HG03097 (cell line): Measurements from ENCODE around the gene USF1.
"Not testable (repeated sequence)": the region's sequence is repeated elsewhere in the genome, so short reads cannot be mapped to it uniquely, and the experiment has no call there.

Source experiments
- ATAC-seq: cut with Tn5 transposase; IDR thresholded peaks from one replicate; pipeline ENCODE4 v1.9.1; 2021; ENCODE audit not compliant: unreplicated experiment, low FRiP score

The USF1 gene

DNA sequence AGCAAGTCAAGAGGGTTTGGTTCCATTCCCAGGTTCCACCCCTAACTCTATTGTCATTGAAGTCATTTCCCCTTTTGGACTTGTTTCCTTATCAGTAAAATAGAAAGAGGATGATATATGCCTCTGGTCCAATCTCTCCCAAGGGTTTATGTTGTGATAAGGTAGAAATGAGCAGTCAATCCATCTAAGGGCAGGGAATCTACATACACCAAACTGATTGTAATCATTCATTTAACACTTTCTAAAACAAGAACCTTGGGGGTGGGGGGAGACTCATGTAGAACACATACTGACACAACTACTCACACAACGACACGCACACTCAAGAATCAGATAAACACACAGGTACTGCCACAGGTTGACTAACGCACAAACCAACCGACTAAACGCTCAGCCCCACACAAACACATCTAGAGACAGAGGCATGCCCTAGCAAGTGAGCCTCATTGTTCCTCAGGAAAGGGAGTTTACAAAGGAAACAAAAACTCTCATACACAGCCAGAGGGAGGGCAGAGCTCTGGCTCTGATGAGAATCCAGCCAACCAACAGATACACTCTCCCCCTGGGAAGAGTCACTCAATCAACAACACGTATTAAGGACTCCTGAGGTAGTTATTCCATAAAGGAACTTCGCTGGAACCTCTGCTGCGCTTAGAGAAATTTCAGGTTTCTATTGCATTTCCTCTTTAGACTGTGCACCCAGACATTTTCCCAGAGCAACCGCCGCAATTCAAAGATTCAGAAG, 25.9 kb downstream of the USF1 start:
- no peak for ATAC-seq

DNA sequence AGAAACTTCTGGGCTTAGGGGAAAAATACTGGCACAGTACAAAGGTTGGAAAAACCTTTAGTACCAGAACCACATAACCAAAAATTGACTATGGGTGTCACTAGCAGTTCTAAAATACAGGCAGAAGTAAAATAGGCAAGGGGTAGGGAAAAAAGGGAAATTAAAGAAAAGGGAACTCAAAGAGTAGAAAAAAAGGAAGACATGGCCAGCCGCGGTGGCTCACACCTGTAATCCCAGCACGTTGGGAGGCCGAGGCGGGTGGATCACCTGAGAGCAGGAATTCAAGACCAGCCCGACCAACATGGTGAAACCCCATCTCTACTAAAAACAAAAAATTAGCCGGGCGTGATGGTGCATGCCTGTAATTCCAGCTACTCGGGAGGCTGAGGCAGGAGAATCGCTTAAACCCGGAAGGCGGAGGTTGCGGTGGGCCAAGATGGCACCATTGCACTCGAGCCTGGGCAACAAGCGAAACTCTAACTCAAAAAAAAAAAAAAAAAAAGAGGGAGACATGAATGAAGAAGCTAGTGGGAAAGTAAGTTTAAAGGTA, 26.6 kb downstream of the USF1 start:
- not testable (repeated sequence) for ATAC-seq

GRCh38 chr1:161018631-161018930, 27.2 kb downstream of the USF1 start:
- no peak for ATAC-seq

- no peak for ATAC-seq
Measured at GRCh38 chr1:161017756-161018630, 27.8 kb downstream of the USF1 start.

GRCh38 chr1:161017181-161017580, 28.6 kb downstream of the USF1 start:
- ATAC-seq = not testable (repeated sequence)

DNA sequence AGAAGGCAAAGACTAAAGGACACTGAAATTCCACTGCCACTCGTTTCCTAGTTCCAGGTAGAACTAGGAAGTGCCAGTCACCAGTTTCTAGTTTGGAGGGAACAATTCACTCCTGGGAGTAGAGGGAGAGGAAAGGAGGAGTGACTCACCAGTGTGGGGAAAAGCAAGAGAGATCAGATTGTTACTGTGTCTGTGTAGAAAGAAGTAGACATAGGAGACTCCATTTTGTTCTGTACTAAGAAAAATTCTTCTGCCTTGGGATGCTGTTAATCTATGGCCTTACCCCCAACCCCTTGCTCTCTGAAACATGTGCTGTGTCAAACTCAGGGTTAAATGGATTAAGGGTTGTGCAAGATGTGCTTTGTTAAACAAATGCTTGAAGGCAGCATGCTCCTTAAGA, 29.1 kb downstream of the USF1 start:
- not testable (repeated sequence) for ATAC-seq

- ATAC-seq = peak; percentile 76
Measured at GRCh38 chr1:161013488-161014230, 32.1 kb downstream of the USF1 start.

DNA sequence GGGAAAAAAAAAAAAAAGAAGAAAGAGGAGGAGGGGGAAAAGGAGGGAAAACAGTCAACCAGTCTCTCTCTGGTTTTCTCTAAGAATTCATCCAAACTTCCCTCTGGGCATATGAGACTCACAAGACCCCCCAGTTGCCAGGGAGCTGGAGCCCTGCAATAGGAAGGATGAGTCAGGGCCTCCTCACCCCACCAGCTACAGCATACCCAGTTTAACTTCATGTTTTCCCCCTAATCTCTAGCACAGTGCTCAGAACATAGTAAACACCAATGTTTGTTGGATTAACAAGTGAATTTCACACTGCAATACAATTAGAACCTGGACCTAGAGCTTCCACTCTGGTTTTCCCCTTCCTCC, 32.7 kb downstream of the USF1 start:
- ATAC-seq = no peak

GRCh38 chr1:161012420-161012819, 33.4 kb downstream of the USF1 start:
- no peak for ATAC-seq

- no peak for ATAC-seq
Measured at GRCh38 chr1:161009602-161010211, 36.1 kb downstream of the USF1 start.

DNA sequence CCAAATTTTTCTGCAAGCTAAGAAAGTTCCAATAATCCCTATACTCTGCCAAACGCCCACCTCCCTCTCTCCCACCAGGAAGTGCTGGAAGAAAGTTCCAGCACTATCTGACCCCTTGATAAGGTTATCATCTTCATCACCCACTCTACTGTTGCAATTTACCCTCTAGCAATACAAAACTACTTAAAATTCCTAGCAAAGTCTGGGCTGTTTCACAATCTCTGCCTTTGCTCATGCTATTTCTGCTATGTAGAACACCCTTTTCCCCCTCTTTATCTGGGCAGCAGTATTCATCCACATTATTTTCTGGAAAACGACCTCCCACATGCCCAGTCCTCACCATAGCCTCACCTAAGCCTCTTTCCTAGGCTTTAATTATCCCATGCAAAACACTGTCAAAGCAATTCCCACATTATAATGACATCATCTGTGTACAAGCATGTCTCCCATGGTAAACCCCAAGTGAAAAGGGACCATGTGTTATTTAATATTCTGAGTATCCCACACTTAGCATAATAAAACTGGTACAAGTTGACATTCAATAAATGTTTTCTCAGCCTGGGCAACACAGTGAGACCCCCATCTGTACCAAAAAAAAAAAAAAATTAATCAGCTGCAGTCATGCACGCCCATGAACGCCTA, 36.8 kb downstream of the USF1 start:
- no peak for ATAC-seq

DNA sequence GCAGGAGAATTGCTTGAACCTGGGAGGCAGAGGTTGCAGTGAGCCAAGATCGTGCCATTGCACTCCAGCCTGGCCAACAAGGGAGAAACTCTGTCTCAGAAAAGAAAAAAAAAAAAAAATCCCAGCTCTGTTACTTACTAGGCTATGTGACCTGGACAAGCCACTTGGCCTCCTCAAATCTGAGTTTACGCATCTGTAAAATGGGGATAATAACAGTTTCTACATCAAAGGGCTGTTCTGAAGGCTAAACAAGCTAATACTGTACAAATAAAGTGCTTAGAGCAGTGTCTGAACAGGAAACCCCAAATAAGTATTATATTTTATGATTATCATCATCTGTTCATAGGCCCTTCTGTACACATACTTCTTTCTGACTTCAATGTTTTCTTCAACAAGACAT, 38.4 kb downstream of the USF1 start:
- ATAC-seq = no peak

DNA sequence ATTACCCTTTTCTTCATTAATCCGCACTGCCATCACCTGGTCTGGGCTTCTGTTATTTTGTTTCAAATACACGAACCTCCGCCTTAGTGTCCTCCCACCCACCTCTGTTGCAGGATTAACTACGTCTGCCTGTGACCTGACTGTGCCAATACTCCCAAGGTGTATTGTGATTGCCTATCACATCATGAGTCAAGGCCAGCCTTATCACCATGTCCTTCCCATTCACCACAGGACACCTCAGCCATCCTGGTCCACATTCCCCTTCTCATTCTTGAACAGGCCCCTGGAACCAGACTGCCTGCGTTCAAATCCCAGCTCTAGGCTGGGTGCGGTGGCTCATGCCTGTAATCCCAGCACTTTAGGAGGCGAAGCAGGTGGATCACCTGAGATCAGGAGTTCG, 39.2 kb downstream of the USF1 start:
- no peak for ATAC-seq

- no peak for ATAC-seq
Measured at GRCh38 chr1:161001525-161001924, 44.3 kb downstream of the USF1 start.

GRCh38 chr1:161000736-161001480, 44.9 kb downstream of the USF1 start:
- ATAC-seq = no peak

GRCh38 chr1:160999376-160999775, 46.4 kb downstream of the USF1 start:
- no peak for ATAC-seq

GRCh38 chr1:160997323-160998038, 48.3 kb downstream of the USF1 start:
- ATAC-seq = no peak

GRCh38 chr1:160996178-160996577, 49.6 kb downstream of the USF1 start:
- no peak for ATAC-seq
